GM06990 (cell line): ENCODE data around the gene TBX21.
A peak's percentile ranks its signal among the peaks of the same experiment; 100 is the strongest.

Experiments used
- DNase-seq: peaks from one replicate; pipeline ENCODE4 v3.0.0-alpha.2; 2011; ENCODE audit not compliant: insufficient read length; ENCODE audit errors: extremely low read depth
- H3K27me3 ChIP-seq: replicated peaks from 2 replicates; pipeline ENCODE4 v1.6.0; 2011; ENCODE audit warnings: low read length; ENCODE audit not compliant: control insufficient read depth, insufficient read depth
- H3K36me3 ChIP-seq: 2 replicates; pipeline ENCODE4 v1.5.1; 2011; ENCODE audit warnings: low read length; ENCODE audit not compliant: control insufficient read depth, insufficient read depth
- H3K4me3 ChIP-seq: replicated peaks from 2 replicates; pipeline ENCODE4 v1.5.1; 2011; ENCODE audit warnings: low read depth, mild to moderate bottlenecking, control low read depth, low read length
- CTCF ChIP-seq: IDR thresholded peaks from 2 replicates; pipeline ENCODE4 v1.5.1; 2011; ENCODE audit warnings: low read length, control low read depth, mild to moderate bottlenecking, inconsistent platforms; ENCODE audit not compliant: insufficient read depth, poor library complexity, severe bottlenecking

Gene TBX21

DNA sequence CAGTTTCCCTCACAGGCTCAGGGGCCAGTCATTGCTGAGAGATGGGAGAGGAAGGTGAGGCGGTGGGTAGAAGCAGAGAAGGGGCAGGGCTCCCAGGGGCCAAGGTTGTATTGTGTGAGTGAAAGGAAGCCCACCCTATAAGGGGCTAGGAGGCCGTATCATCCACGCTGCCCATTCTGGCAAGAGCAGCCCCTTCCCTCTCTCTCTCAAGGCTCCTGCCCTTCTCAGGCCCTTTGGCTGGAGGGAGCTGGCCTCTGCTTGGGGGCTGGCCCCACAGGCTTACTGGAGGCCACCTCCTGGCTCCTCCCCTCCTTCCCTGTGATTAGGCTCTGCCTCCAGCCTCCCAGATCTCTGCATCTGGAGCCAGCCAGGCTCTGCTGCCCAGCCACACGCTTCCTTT, 31.4 kb upstream of the TBX21 start:
- no peak for TF ChIP-seq CTCF
- DNase-seq = no peak
- Histone ChIP-seq H3K36me3 (no peaks in the 10 kb centered on the region), H3K4me3 (no peak overlapping the region), H3K27me3 (no peaks in the 10 kb centered on the region; the same call in none of the 2 replicates)

DNA sequence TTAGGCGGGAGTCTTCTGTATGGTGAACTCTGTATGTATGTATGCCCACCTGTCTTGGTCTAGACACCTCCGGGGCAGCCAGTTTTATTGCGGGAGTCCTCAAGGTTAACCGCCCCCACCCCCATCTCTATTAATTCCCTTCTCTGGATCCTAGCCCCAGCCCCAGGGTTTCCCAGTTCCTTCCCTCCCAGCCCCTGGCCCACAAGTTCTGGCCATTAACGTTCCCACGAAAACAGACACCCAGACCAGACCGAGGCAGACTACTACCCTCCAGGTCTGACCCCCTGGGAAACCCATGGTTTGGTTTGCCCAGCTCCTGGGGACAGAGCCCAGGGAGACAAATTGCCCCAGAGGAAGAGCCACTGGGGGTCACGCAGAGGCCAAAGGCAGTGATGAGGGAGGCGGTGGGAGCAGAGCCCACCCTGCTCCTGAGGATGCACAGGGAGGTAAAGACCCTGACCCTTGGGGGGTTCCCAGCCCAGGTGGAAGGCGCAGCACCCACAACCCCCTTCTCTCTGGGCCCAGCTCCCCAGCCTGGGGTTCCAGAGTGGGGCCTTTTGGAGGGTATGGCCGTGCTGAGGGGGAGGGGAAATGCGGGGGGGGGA, 30.5 kb upstream of the TBX21 start:
- Histone ChIP-seq H3K36me3 (no peaks in the 10 kb centered on the region), H3K27me3 (no peaks in the 10 kb centered on the region; the same call in none of the 2 replicates), H3K4me3 (no peak overlapping the region)
- no peak for DNase-seq
- TF ChIP-seq CTCF = no peak

GRCh38 chr17:47703191-47703591, 29.8 kb upstream of the TBX21 start:
- no peaks in the 10 kb centered on the region; the same call in none of the 2 replicates for H3K27me3 ChIP-seq
- TF ChIP-seq CTCF = no peak

DNA sequence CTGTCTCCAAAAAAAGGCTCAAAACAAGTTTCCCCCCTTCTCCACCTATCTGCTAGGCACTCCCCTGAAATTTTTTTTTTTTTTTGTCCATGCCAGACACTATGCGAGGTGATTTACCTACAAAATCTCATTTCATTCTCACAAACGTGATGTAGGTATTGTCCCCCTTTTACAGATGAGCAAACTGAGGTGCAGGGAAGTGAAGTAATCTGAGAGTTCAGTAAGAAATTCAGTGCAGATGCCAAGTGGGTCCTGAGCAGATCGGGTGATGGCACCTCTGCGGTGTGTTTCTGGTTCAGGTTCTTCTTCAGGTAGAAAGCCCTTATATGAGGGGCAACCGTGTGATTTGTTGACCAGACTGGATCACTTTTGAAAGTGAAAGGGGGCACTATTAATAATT, 29.4 kb upstream of the TBX21 start:
- no peak for TF ChIP-seq CTCF
- H3K4me3 ChIP-seq = no peak overlapping the region
- H3K36me3 ChIP-seq = no peaks in the 10 kb centered on the region
- no peak for DNase-seq
- no peaks in the 10 kb centered on the region; the same call in none of the 2 replicates for H3K27me3 ChIP-seq

More at GRCh38 chr17:47703191-47703591, 29.8 kb upstream of the TBX21 start:
- peak; percentile 48 for DNase-seq
- Histone ChIP-seq H3K36me3 (no peaks in the 10 kb centered on the region), H3K4me3 (no peak overlapping the region)

DNA sequence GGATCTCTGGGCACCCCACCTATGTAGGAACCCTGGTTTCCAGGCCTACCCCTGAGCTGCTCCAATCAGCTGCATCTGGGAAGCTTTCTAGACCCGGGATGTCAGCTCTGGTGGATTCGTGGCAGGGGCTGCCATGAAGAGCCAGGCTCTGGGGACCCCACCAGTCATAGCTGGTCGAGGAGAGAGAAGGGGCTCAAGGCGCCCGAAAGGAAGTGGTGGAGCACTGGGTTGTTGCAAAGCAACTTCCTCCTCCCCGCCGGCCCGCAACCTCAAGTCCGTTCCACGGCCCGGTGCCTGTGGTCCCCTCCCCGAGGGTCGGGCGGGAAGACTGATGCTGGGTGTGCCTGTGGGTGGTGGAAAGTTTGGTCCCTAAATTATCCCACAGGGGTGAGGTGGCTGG, 28.9 kb upstream of the TBX21 start:
- no peak for DNase-seq
- no peaks in the 10 kb centered on the region; the same call in none of the 2 replicates for H3K27me3 ChIP-seq
- no peak for TF ChIP-seq CTCF
- H3K4me3 ChIP-seq = no peak overlapping the region
- H3K36me3 ChIP-seq = no peaks in the 10 kb centered on the region

GRCh38 chr17:47704736-47705135, 28.3 kb upstream of the TBX21 start:
- Histone ChIP-seq H3K4me3 (no peak overlapping the region), H3K27me3 (no peaks in the 10 kb centered on the region; the same call in none of the 2 replicates), H3K36me3 (no peaks in the 10 kb centered on the region)
- DNase-seq = no peak
- no peak for TF ChIP-seq CTCF
